Measurements from ENCODE around the gene BDH1.

GRCh38 chr3:197595470-197596185, 39.9 kb upstream of the BDH1 start:
- TF ChIP-seq EZH2 (IDR thresholded peaks at IDR 0.05; ENCODE audit: borderline replicate concordance, low read length) (no peak), CTCF (conservative IDR thresholded peaks at IDR 0.05 in 1 of 2, IDR thresholded peaks at IDR 0.05 in 1 of 2; ENCODE audit: extremely low read depth in 1 of 2, insufficient read depth in 1 of 2, low read depth in 1 of 2, low read length in 2 of 2) (no peak)
